NCI-H345 treated with DMSO at 0.1 percent for 48 hours (cell line): Measurements from ENCODE around the gene PROM2.

Experiments
- DNase-seq: peaks from one replicate; lab custom pipeline; 2025; ENCODE audit not compliant: unreplicated experiment; lab: John Stamatoyannopoulos, UW

The PROM2 gene

GRCh38 chr2:95336406-95336805 lies 62.2 kb downstream of the PROM2 start:
- DNase-seq, result no peak

GRCh38 chr2:95337829-95338228 lies 63.6 kb downstream of the PROM2 start:
- DNase-seq, result no peak
